Right lobe of liver (tissue), 4 donors: Measurements from ENCODE around the gene ITPK1.

ENCODE experiments used
- CTCF ChIP-seq, 4 donors: fragments of 200-600 bp in 3 of 4; fragments of 450-650 bp in 1 of 4; IDR thresholded peaks; one replicate each; pipeline versions ENCODE4 v1.5.1 to v1.8.0; 2016 to 2022; ENCODE audit warnings: antibody characterized with exemption in 4 of 4, mild to moderate bottlenecking in 2 of 4
- POLR2A ChIP-seq: fragments of 450-650 bp; IDR thresholded peaks from one replicate; pipeline ENCODE4 v1.6.1; 2017; ENCODE audit warnings: antibody characterized with exemption, mild to moderate bottlenecking
- donor health status: DM: no; HTN: no; CAD: no.
- donor health status: DM: no; HTN: no; CAD: no.
- donor health status: DM: no; HTN: yes; CAD: no.

GRCh38 chr14:93056840-93057585 lies 58.7 kb downstream of the ITPK1 start:
- TF ChIP-seq CTCF (IDR thresholded peaks at IDR 0.05) (no peak), POLR2A (no peak)
